Measurements from ENCODE around the gene IL12RB2.

- TF ChIP-seq CTCF (IDR thresholded peaks at IDR 0.05) (no peak), ZFX (IDR thresholded peaks at IDR 0.05; ENCODE audit: borderline replicate concordance) (no peak)
These were observed 64.0 kb downstream of the IL12RB2 start for GRCh38 chr1:67371681-67372080.
